Heart right ventricle (tissue), 16 donors: ENCODE data around the gene PKHD1. TPM values are rescaled to one million over a fixed set of nuclear protein-coding genes. Genes with fewer than 3 reads are reported as not detected.

Experiments
- ATAC-seq, 8 donors: fragments of 200-7000 bp; cut with Tn5 transposase; one replicate each; pipeline ENCODE4 v1.9.1; 2020; ENCODE audit warnings: mild to moderate bottlenecking in 8 of 8, moderate library complexity in 8 of 8, moderate number of reproducible peaks in 1 of 8
- DNase-seq, 2 donors: peaks; one replicate each; pipeline ENCODE4 v3.0.0-alpha.2; 2020
- H3K27ac ChIP-seq, 10 donors: fragments of 200-600 bp; sonication (generic) in 2 of 10; one replicate each; pipeline versions ENCODE4 v1.5.0 to v1.8.0; 2020 to 2022; ENCODE audit warnings: mild to moderate bottlenecking in 3 of 10
- H3K27me3 ChIP-seq, 7 donors: fragments of 200-600 bp; one replicate each; pipeline ENCODE4 v1.8.0; 2021 to 2022; ENCODE audit warnings: mild to moderate bottlenecking in 2 of 7
- H3K36me3 ChIP-seq, 9 donors: fragments of 200-600 bp; sonication (generic) in 1 of 9; one replicate each; pipeline versions ENCODE4 v1.5.0 to v1.8.0; 2020 to 2022; ENCODE audit warnings: mild to moderate bottlenecking in 2 of 9
- H3K4me1 ChIP-seq, 9 donors: fragments of 200-600 bp; sonication (generic) in 1 of 9; one replicate each; pipeline versions ENCODE4 v1.5.0 to v1.8.0; 2020 to 2022; ENCODE audit warnings: mild to moderate bottlenecking in 4 of 9
- H3K4me3 ChIP-seq, 10 donors: fragments of 200-600 bp; sonication (generic) in 2 of 10; one replicate each; pipeline versions ENCODE4 v1.5.0 to v1.8.0; 2020 to 2022; ENCODE audit warnings: mild to moderate bottlenecking in 7 of 10, moderate library complexity in 2 of 10
- H3K9me3 ChIP-seq, 11 donors: fragments of 200-600 bp in 10 of 11; sonication (generic) in 2 of 11; one replicate each; pipeline versions ENCODE4 v1.5.0 to v1.8.0; 2013 to 2022; ENCODE audit warnings: mild to moderate bottlenecking in 2 of 11, control low read depth in 1 of 11, moderate library complexity in 1 of 11
- CTCF ChIP-seq, 9 donors: fragments of 200-600 bp; sonication (generic) in 2 of 9; IDR thresholded peaks; one replicate each; pipeline versions ENCODE4 v1.5.0 to v1.8.0; 2021 to 2022; ENCODE audit warnings: antibody characterized with exemption in 9 of 9, mild to moderate bottlenecking in 5 of 9, moderate library complexity in 1 of 9
- WGBS, 2 donors: extraction: QIAGEN DNeasy Blood & Tissue Kit; methylation state at CpG; one replicate each; pipeline ENCODE4 v1.1.7; 2013; ENCODE audit warnings: inconsistent platforms in 1 of 2; 5-methylcytosine and 5-hydroxymethylcytosine counted together
- intact Hi-C, 10 donors: fragments of 100-400 bp; cut with DNase I; formaldehyde crosslinking; loops; one replicate each; pipeline versions ENCODE4 v1.11.1 to v1.14.2; 2022
- polyA plus RNA-seq, 2 donors: library from polyadenylated mRNA; stranded (reverse); fragments of 200-250 nt; gene quantifications; one replicate each; pipeline ENCODE4 v1.2.3, GENCODE V29; 2013
- total RNA-seq, 10 donors: library from RNA; stranded (reverse); fragmentation: NEBNext Ultra II Directional in 3 of 10; extraction: Animal tissue kit (Norgen Biotek cat#: 25700) in 3 of 10; gene quantifications; one replicate each; pipeline versions ENCODE4 v1.2.1 to v1.2.4, GENCODE V29; 2021 to 2023
- donor health status: Arrhythmogenic right ventricular cardiomyopathy.
- donor health status: ischemic (EF 13 %, LVEDD 7.1; RV severe dilation, severe dysfunction).
- donor health status: healthy with polysubstance abuse.
- donor health status: DM: no; HTN: yes; CAD: no.
- donor health status: DM: no; HTN: no; CAD: no.
- donor health status: ischemic (EF 25% LVEDD 6.9; RV normal size, moderate dysfunction).
- donor health status: ischemic (EF 25% LVEDD 5.7; RV mildly dilated, moderate dysfunction).
- donor health status: healthy.
- donor health status: DM: yes; HTN: yes; CAD: no.
- donor health status: Ischemic cardiomyopathy.
- donor health status: ischemic (EF 35%, LVEDD 5.7; RV mildly dilated, moderate dysfunction).
- donor health status: nonischemic (EF 11% LVEDD 7.7; RV severe dilation, severe dysfunction).
- donor health status: DM: yes; HTN: yes; CAD: no.
- donor health status: PGD.
- donor health status: ischemic (EF 29% LVEDD 5.4; RV normal size, mild dysfunction).
- donor health status: nonischemic (EF 23%, LVEDD 6.1; RV moderate dilation, normal function).

The PKHD1 gene
- total and polyA plus RNA-seq, 12 donors = under 0.01 to 0.07 (median 0.02) TPM; not detected in 7

- ATAC-seq (no peak), DNase-seq (no peak)
- TF ChIP-seq CTCF (IDR thresholded peaks at IDR 0.05) = no peak
- H3K27me3 ChIP-seq = peaks cover 0 to 39% (median 5%) of the 10 kb centered on the region in 7 donors
- H3K27ac ChIP-seq = no peak overlapping the region
- no peaks in the 10 kb centered on the region for H3K4me1 ChIP-seq
- no peak overlapping the region for H3K4me3 ChIP-seq
- no peaks in the 10 kb centered on the region for H3K36me3 ChIP-seq
- intact Hi-C loops = loop anchor here in 1 of 10 donors (10.0 kb wide), 1 partner anchor 162 kb away; no protein-coding TSS in a partner anchor
- H3K9me3 ChIP-seq = no peaks in the 10 kb centered on the region
- 41 to 53% methylated on average over 1 of the region's 1 CpG for WGBS, 2 donors
These were observed 15.0 kb upstream of the PKHD1 start for GRCh38 chr6:52102405-52102804.

GRCh38 chr6:52098721-52099120 is 11.3 kb upstream of the PKHD1 start:
- WGBS, 2 donors = 79 to 84% methylated on average over 1 of the region's 1 CpG
- ATAC-seq = no peak

GRCh38 chr6:52089758-52090348 is 2.4 kb upstream of the PKHD1 start:
- ATAC-seq (no peak), DNase-seq (no peak)
- no peaks in the 10 kb centered on the region for H3K9me3 ChIP-seq
- no peak overlapping the region for H3K4me3 ChIP-seq
- TF ChIP-seq CTCF (IDR thresholded peaks at IDR 0.05) = no peak
- H3K27ac ChIP-seq = no peak overlapping the region
- H3K4me1 ChIP-seq = no peaks in the 10 kb centered on the region
- no peaks in the 10 kb centered on the region for H3K36me3 ChIP-seq
- 71 to 74% methylated on average over 2 of the region's 2 CpGs for WGBS, 2 donors
- no peaks in the 10 kb centered on the region for H3K27me3 ChIP-seq
- intact Hi-C loops = no loop called here

More at GRCh38 chr6:52098721-52099120, 11.3 kb upstream of the PKHD1 start:
- no peak for DNase-seq
- Histone ChIP-seq H3K9me3 (no peaks in the 10 kb centered on the region), H3K4me3 (no peak overlapping the region), H3K4me1 (no peaks in the 10 kb centered on the region), H3K36me3 (no peaks in the 10 kb centered on the region), H3K27ac (no peak overlapping the region), H3K27me3 (peaks cover 0 to 26% (median 5%) of the 10 kb centered on the region in 7 donors)
- peak in 2 of 9 donors; percentile 15 to 22 for TF ChIP-seq CTCF (IDR thresholded peaks at IDR 0.05)
- intact Hi-C loops = no loop called here

DNA sequence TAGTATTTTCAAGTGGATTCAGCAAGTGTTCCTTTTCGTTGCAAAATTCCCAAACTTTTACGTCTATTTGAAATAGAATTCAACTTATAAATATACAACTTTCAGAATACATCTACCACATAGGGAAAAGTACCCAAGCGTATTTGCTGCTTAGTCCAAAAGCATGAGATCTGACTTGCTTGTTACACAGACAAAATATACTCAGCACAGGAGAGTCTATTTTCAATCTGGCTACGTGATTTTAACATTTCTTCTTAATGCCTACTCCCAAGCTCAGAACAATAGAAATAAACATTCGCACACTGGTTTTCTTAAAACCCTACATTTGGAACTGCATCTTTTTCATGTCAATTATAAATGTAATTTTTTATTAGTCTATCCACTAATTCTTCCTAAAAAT is 672 bp downstream of the PKHD1 start:
- Histone ChIP-seq H3K4me1 (no peaks in the 10 kb centered on the region), H3K4me3 (no peak overlapping the region), H3K27me3 (peaks cover 0 to 5% (median 0%) of the 10 kb centered on the region in 7 donors), H3K36me3 (no peaks in the 10 kb centered on the region), H3K27ac (no peak overlapping the region), H3K9me3 (no peaks in the 10 kb centered on the region)
- DNase-seq (no peak), ATAC-seq (no peak)
- WGBS, 2 donors = 82 to 83% methylated on average over 5 of the region's 5 CpGs
- intact Hi-C loops = no loop called here
- TF ChIP-seq CTCF (IDR thresholded peaks at IDR 0.05) = no peak
